GM12878 (cell line): ENCODE data around the gene OR2T12.
"Not testable (repeated sequence)": the region's sequence is repeated elsewhere in the genome, so short reads cannot be mapped to it uniquely, and the experiment has no call there.

ENCODE experiments used
- CHD2 ChIP-seq: IDR thresholded peaks from 2 replicates; pipeline ENCODE4 v1.6.1; 2011; ENCODE audit warnings: low read depth, low read length, improper control_type of control experiment, borderline replicate concordance
- CTCF ChIP-seq, 3 experiments: IDR thresholded peaks in 2 of 3; conservative IDR thresholded peaks in 1 of 3; 2 replicates each; pipeline ENCODE4 v1.5.1; 2011; ENCODE audit warnings: low read depth in 3 of 3, low read length in 3 of 3, mild to moderate bottlenecking in 3 of 3, control low read depth in 2 of 3, moderate library complexity in 2 of 3, inconsistent platforms in 1 of 3, mixed read lengths in 1 of 3; ENCODE audit not compliant: control insufficient read depth in 2 of 3, insufficient read depth in 1 of 3; ENCODE audit errors: extremely low read depth in 1 of 3
- EP300 ChIP-seq, 2 experiments: fragments of 150-350 bp in 1 of 2; IDR thresholded peaks; 2 replicates each; pipeline ENCODE4 v1.6.1; 2011 to 2012; ENCODE audit warnings: low read depth in 2 of 2, low read length in 2 of 2, borderline replicate concordance in 1 of 2, improper control_type of control experiment in 1 of 2, inconsistent platforms in 1 of 2; ENCODE audit not compliant: control insufficient read depth in 1 of 2
- EZH2 ChIP-seq: IDR thresholded peaks from 2 replicates; pipeline ENCODE4 v1.6.1; 2012; ENCODE audit warnings: low read depth, mild to moderate bottlenecking, control low read depth, inconsistent platforms, low read length, borderline replicate concordance; ENCODE audit not compliant: control insufficient read depth
- MAX ChIP-seq: IDR thresholded peaks from 2 replicates; pipeline ENCODE4 v1.6.1; 2012; ENCODE audit warnings: low read depth, low read length, improper control_type of control experiment
- POLR2A ChIP-seq: IDR thresholded peaks from 2 replicates; pipeline ENCODE4 v1.6.1; 2011; ENCODE audit warnings: low read depth, mild to moderate bottlenecking, low read length
- POLR2AphosphoS5 ChIP-seq: IDR thresholded peaks from 2 replicates; pipeline ENCODE4 v1.6.1; 2011; ENCODE audit warnings: mild to moderate bottlenecking, low read length, inconsistent platforms
- SMC3 ChIP-seq: IDR thresholded peaks from 2 replicates; pipeline ENCODE4 v1.6.1; 2011; ENCODE audit warnings: low read length, improper control_type of control experiment, borderline replicate concordance
- USF1 ChIP-seq: IDR thresholded peaks from 2 replicates; pipeline ENCODE4 v1.6.1; 2011; ENCODE audit warnings: borderline replicate concordance, low read depth, mild to moderate bottlenecking, moderate library complexity, mixed read lengths, low read length; ENCODE audit not compliant: insufficient read depth; ENCODE audit errors: extremely low read length
- USF2 ChIP-seq: IDR thresholded peaks from 2 replicates; pipeline ENCODE4 v1.6.1; 2011; ENCODE audit warnings: low read depth, low read length, improper control_type of control experiment, borderline replicate concordance
- ZBTB33 ChIP-seq: fragments of 450-650 bp; IDR thresholded peaks from 2 replicates; pipeline ENCODE4 v1.6.1; 2017; ENCODE audit warnings: mild to moderate bottlenecking
- ZBTB4 ChIP-seq: fragments of 450-650 bp; formaldehyde crosslinking; IDR thresholded peaks from 2 replicates; pipeline ENCODE4 v1.4.0; 2022; ENCODE audit warnings: mild to moderate bottlenecking, moderate library complexity
- ZNF384 ChIP-seq: IDR thresholded peaks from 2 replicates; pipeline ENCODE4 v1.6.1; 2012; ENCODE audit warnings: low read depth, mild to moderate bottlenecking, low read length, improper control_type of control experiment, borderline replicate concordance

- TF ChIP-seq CTCF (IDR thresholded peaks at IDR 0.05 in 2 of 3, conservative IDR thresholded peaks at IDR 0.05 in 1 of 3; ENCODE audit: control insufficient read depth in 2 of 3, extremely low read depth in 1 of 3, insufficient read depth in 1 of 3, low read depth in 3 of 3, low read length in 3 of 3); POLR2A; POLR2AphosphoS5; MAX; ZBTB33; USF1; EZH2; USF2; ZNF384; SMC3; ZBTB4 (CRISPR knock-in tag); EP300 (IDR thresholded peaks at IDR 0.05; ENCODE audit: borderline replicate concordance in 1 of 2, control insufficient read depth in 1 of 2, low read depth in 2 of 2, low read length in 2 of 2); CHD2: not testable (repeated sequence)
Observed at GRCh38 chr1:248306740-248307139, 3.5 kb upstream of the OR2T12 start.
